HL-60 (cell line): ENCODE data around the gene ARSG.

Experiments
- DNase-seq, 2 experiments: peaks; one replicate each; pipeline ENCODE4 v3.0.0-alpha.2; 2010 to 2020; ENCODE audit warnings: low read depth in 1 of 2, low spot score in 1 of 2
- H3K27ac ChIP-seq: fragments of 250-450 bp; sonication (Bioruptor Pico); replicated peaks from 2 replicates; pipeline ENCODE4 v1.5.1; 2020; ENCODE audit warnings: mild to moderate bottlenecking, moderate library complexity
- H3K27me3 ChIP-seq: fragments of 250-450 bp; sonication (Bioruptor Pico); 2 replicates; pipeline ENCODE4 v1.5.1; 2021; ENCODE audit warnings: mild to moderate bottlenecking, moderate library complexity; ENCODE audit not compliant: insufficient read depth, poor library complexity, severe bottlenecking
- H3K4me3 ChIP-seq: replicated peaks from 2 replicates; pipeline ENCODE4 v1.5.1; 2011; ENCODE audit warnings: mild to moderate bottlenecking, control low read depth, low read length; ENCODE audit not compliant: insufficient read depth
- GABPA ChIP-seq: IDR thresholded peaks from 2 replicates; pipeline ENCODE4 v1.6.1; 2012; ENCODE audit warnings: low read depth
- POLR2AphosphoS5 ChIP-seq: IDR thresholded peaks from 2 replicates; pipeline ENCODE4 v1.6.1; 2012; ENCODE audit warnings: low read depth
- REST ChIP-seq: IDR thresholded peaks from 2 replicates; pipeline ENCODE4 v1.6.1; 2012; ENCODE audit warnings: low read depth; ENCODE audit not compliant: insufficient replicate concordance
- SPI1 ChIP-seq: IDR thresholded peaks from 2 replicates; pipeline ENCODE4 v1.6.1; 2012; ENCODE audit warnings: low read depth, mild to moderate bottlenecking, borderline replicate concordance
- TF ChIP-seq, protein P1 (sequence below): IDR thresholded peaks from one replicate; pipeline ENCODE4 v1.5.1; 2011; ENCODE audit warnings: low read length, control low read depth, inconsistent platforms; ENCODE audit not compliant: insufficient read depth

ARSG gene

DNA sequence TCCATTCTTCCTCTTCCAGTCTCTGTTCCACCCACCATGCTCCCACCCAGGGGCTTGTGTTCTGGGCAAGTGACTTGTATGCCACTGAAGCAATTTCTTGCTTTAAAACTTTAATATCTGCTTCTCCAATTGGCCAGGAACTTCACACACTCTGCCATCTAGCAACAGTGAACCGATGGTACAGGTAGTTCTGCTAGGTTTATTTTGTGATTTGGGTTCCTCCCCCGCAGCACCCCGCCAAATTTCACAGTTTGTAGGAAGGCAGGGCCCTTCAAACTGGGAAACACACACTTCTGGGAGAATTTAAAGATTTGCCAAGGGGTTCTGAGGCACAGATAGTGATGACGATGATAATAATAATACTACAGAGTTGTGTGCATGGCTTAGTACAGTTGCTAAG, 3.3 kb downstream of the ARSG start:
- TF ChIP-seq SPI1 (no peak), POLR2AphosphoS5 (no peak), GABPA (no peak), REST (no peak)
- TF ChIP-seq, protein P1, sequence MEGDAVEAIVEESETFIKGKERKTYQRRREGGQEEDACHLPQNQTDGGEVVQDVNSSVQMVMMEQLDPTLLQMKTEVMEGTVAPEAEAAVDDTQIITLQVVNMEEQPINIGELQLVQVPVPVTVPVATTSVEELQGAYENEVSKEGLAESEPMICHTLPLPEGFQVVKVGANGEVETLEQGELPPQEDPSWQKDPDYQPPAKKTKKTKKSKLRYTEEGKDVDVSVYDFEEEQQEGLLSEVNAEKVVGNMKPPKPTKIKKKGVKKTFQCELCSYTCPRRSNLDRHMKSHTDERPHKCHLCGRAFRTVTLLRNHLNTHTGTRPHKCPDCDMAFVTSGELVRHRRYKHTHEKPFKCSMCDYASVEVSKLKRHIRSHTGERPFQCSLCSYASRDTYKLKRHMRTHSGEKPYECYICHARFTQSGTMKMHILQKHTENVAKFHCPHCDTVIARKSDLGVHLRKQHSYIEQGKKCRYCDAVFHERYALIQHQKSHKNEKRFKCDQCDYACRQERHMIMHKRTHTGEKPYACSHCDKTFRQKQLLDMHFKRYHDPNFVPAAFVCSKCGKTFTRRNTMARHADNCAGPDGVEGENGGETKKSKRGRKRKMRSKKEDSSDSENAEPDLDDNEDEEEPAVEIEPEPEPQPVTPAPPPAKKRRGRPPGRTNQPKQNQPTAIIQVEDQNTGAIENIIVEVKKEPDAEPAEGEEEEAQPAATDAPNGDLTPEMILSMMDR, result no peak
- DNase-seq, result no peak
- Histone ChIP-seq H3K4me3 (no peak overlapping the region), H3K27ac (no peak overlapping the region), H3K27me3 (no peaks in the 10 kb centered on the region)

GRCh38 chr17:68295086-68295485, 3.8 kb downstream of the ARSG start:
- DNase-seq, result no peak
- TF ChIP-seq, protein P1, result no peak
- TF ChIP-seq GABPA (no peak), SPI1 (no peak), POLR2AphosphoS5 (no peak), REST (no peak)
- Histone ChIP-seq H3K27me3 (no peaks in the 10 kb centered on the region), H3K27ac (no peak overlapping the region), H3K4me3 (no peak overlapping the region)

DNA sequence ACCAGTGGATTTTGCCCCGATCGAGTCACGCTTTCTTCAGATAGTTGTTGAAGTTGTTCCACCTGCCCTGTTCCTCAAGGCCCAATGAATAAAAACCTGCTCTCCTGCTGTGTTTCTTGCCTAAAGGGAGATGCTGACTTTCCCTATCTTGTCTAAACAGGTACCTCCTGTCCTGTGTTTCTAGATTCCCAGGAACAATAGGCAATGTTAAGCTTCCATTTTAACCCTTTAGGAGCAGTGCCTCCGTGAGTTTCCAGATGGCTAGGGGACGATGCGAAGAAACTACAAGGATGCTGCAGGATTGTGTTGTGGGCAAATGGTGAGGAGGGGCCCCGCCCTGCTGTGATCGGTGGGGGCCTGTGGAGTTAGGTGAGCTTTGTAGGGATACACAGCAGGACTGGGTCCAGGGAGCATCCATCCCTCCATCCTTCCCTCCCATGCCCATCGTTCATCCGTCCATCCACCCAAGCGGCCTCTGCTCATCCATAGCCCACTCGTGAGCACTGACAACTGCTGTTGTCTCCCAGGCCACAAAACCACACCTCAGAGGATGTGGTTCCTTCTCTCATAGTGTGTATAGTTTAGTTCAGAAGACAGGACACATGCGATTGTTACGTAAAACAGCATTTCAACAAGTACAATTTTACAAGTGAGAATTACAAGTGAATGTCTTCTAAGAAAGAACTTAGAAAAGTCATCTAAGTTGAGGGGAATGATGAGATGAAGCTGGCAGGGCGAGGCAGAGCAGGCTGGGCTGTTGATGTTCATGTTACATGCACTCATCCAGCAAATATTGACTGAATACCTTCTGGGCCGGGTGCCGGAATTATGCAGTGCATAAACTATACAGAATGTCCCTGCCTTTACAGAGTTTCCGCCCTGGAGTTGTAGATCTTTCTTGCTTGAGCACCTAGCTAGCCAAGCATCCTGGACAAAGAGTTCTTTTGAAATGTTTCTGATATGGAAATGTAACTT, 5.2 kb downstream of the ARSG start:
- DNase-seq, result peak in 1 of 2 experiments; percentile 83
- Histone ChIP-seq H3K27me3 (no peaks in the 10 kb centered on the region), H3K4me3 (no peak overlapping the region), H3K27ac (peak overlapping the region; percentile 77)
- TF ChIP-seq POLR2AphosphoS5 (peak; percentile 37; the same call in 1 of the 2 replicates), SPI1 (no peak), REST (no peak)
